ENCODE measurements around the gene TAF1D.
"Not testable (repeated sequence)": the region's sequence is repeated elsewhere in the genome, so short reads cannot be mapped to it uniquely, and the experiment has no call there.

Gene TAF1D

DNA sequence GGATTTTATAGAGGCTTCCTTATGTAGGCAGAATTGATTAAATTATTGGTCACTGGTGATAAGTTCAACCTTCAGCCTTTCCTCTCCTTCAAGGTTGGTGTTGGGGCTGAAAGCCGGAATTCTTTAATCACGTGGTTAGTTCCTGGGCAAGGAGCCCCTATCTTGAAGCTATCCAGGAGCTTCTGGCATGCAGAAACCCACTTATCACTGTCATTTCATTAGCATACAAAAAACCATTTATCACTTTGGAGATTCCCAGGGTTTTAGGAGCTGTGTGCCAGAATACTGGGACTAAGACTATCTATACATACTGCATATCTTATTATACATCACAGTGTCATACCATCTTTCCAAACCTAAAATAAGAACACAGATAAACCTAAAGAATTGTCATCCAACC is 24.3 kb upstream of the TAF1D start:
- peaks cover 7 to 30% (median 18%) of the 10 kb centered on the region in 4 experiments for H3K36me3 ChIP-seq (ENCODE audit: control insufficient read depth in 4 of 4, insufficient read depth in 4 of 4, low read length in 3 of 4)
- no peaks in the 10 kb centered on the region for H3K4me1 ChIP-seq (ENCODE audit: control extremely low read depth in 1 of 4, control insufficient read depth in 4 of 4, insufficient read depth in 4 of 4, low read length in 3 of 4)
- H3K27me3 ChIP-seq (replicated peaks in 2 of 5; ENCODE audit: control insufficient read depth in 4 of 5, insufficient read depth in 5 of 5, low read length in 4 of 5): no peaks in the 10 kb centered on the region
- no peak for DNase-seq
- H3K4me3 ChIP-seq (ENCODE audit: control insufficient read depth in 1 of 7, extremely low read depth in 1 of 7, insufficient read depth in 4 of 7, low read depth in 2 of 7, low read length in 6 of 7): no peak overlapping the region
- no peak overlapping the region for H3K27ac ChIP-seq (ENCODE audit: insufficient read depth in 1 of 2, low read depth in 1 of 2, low read length in 2 of 2, poor library complexity in 1 of 2, severe bottlenecking in 2 of 2)
- peaks cover 0 to 4% (median 2%) of the 10 kb centered on the region in 5 experiments for H3K9me3 ChIP-seq (ENCODE audit: control extremely low read depth in 1 of 5, control insufficient read depth in 4 of 5, insufficient read depth in 2 of 5, low read depth in 1 of 5, low read length in 4 of 5)
- POLR2A ChIA-PET: no interaction called here
- CTCF ChIA-PET: interaction anchor here (1.4 kb wide), 1 partner anchor 18 kb away, joined by 4 read pairs; the partner anchor contains the start of gene MED17
- 92% methylated on average over 2 of the region's 2 CpGs for WGBS (ENCODE audit: insufficient coverage)

GRCh38 chr11:93761910-93762309 is 20.6 kb upstream of the TAF1D start:
- no peaks in the 10 kb centered on the region for H3K4me1 ChIP-seq (ENCODE audit: control extremely low read depth in 1 of 4, control insufficient read depth in 4 of 4, insufficient read depth in 4 of 4, low read length in 3 of 4)
- CTCF ChIA-PET: no interaction called here
- POLR2A ChIA-PET: interaction anchor here (0.6 kb wide), 1 partner anchor 15 kb away, joined by 3 read pairs; no protein-coding TSS in a partner anchor
- no CpG with 5 or more reads among the region's 1 CpG for WGBS (ENCODE audit: insufficient coverage)
- peaks cover 16 to 59% (median 28%) of the 10 kb centered on the region in 4 experiments for H3K36me3 ChIP-seq (ENCODE audit: control insufficient read depth in 4 of 4, insufficient read depth in 4 of 4, low read length in 3 of 4)
- H3K4me3 ChIP-seq (ENCODE audit: control insufficient read depth in 1 of 7, extremely low read depth in 1 of 7, insufficient read depth in 4 of 7, low read depth in 2 of 7, low read length in 6 of 7): no peak overlapping the region
- DNase-seq: no peak
- H3K27ac ChIP-seq (ENCODE audit: insufficient read depth in 1 of 2, low read depth in 1 of 2, low read length in 2 of 2, poor library complexity in 1 of 2, severe bottlenecking in 2 of 2): no peak overlapping the region
- H3K27me3 ChIP-seq (replicated peaks in 2 of 5; ENCODE audit: control insufficient read depth in 4 of 5, insufficient read depth in 5 of 5, low read length in 4 of 5): no peaks in the 10 kb centered on the region
- peaks cover 0 to 2% (median 0%) of the 10 kb centered on the region in 5 experiments for H3K9me3 ChIP-seq (ENCODE audit: control extremely low read depth in 1 of 5, control insufficient read depth in 4 of 5, insufficient read depth in 2 of 5, low read depth in 1 of 5, low read length in 4 of 5)

GRCh38 chr11:93759123-93759522 is 17.8 kb upstream of the TAF1D start:
- H3K27me3 ChIP-seq (replicated peaks in 2 of 5; ENCODE audit: control insufficient read depth in 4 of 5, insufficient read depth in 5 of 5, low read length in 4 of 5); H3K4me3 ChIP-seq (ENCODE audit: control insufficient read depth in 1 of 7, extremely low read depth in 1 of 7, insufficient read depth in 4 of 7, low read depth in 2 of 7, low read length in 6 of 7); DNase-seq; H3K27ac ChIP-seq (ENCODE audit: insufficient read depth in 1 of 2, low read depth in 1 of 2, low read length in 2 of 2, poor library complexity in 1 of 2, severe bottlenecking in 2 of 2); H3K9me3 ChIP-seq (ENCODE audit: control extremely low read depth in 1 of 5, control insufficient read depth in 4 of 5, insufficient read depth in 2 of 5, low read depth in 1 of 5, low read length in 4 of 5); H3K4me1 ChIP-seq (ENCODE audit: control extremely low read depth in 1 of 4, control insufficient read depth in 4 of 4, insufficient read depth in 4 of 4, low read length in 3 of 4); POLR2A ChIA-PET: not testable (repeated sequence)
- CTCF ChIA-PET: interaction anchor here (1.0 kb wide), 1 partner anchor 42 kb away, joined by 3 read pairs; no protein-coding TSS in a partner anchor
- WGBS (ENCODE audit: insufficient coverage): no CpG with 5 or more reads among the region's 4 CpGs
- H3K36me3 ChIP-seq (ENCODE audit: control insufficient read depth in 4 of 4, insufficient read depth in 4 of 4, low read length in 3 of 4): peaks cover 16 to 73% (median 33%) of the 10 kb centered on the region in 4 experiments

DNA sequence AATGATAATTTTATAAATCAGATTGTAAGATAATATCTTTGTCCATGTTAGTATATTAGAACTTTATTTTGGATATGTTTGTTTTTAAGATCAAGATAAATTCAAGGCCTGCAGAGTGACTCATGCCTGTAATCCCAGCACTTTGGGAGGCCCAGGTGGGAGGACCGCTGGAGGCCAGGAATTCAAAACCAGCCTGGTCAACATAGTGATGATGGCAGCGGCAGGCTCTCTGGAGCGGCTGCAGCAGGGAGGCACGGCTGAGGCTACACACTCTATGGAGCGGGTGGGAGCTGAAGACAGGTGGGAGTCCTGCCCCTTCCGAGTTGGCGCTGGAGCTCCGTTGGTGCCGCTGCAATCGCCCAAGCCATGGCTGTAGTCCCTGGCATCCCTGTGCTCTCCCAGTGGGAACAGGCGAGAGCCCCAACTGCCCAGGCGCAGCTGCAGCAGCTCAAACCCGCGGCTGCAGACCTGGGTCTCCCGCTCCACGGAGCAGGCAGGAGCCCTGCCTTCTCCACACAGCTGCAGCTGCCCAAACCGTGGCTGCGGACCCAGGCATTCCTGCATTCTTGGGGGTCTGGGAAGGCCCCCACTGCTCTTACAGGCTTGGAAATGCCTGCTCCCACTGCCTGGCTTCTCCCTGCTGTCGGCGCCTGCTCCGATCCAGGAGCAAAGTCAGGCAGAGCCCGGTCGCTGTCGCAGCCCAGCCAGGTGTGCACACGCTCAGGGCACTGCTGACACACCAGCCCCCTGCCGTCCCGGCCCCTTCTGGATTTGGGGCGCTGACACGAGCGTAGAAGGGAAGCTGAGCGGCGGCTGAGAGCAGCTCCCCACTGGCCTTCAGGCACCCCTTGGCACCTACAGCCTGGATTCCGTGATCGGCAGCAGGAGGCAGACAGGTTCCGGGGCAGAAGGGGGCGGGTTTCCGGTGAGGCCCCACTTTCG is 16.9 kb upstream of the TAF1D start:
- Histone ChIP-seq H3K27ac (ENCODE audit: insufficient read depth in 1 of 2, low read depth in 1 of 2, low read length in 2 of 2, poor library complexity in 1 of 2, severe bottlenecking in 2 of 2) (no peak overlapping the region), H3K27me3 (replicated peaks in 2 of 5; ENCODE audit: control insufficient read depth in 4 of 5, insufficient read depth in 5 of 5, low read length in 4 of 5) (no peaks in the 10 kb centered on the region), H3K4me3 (ENCODE audit: control insufficient read depth in 1 of 7, extremely low read depth in 1 of 7, insufficient read depth in 4 of 7, low read depth in 2 of 7, low read length in 6 of 7) (no peak overlapping the region), H3K9me3 (ENCODE audit: control extremely low read depth in 1 of 5, control insufficient read depth in 4 of 5, insufficient read depth in 2 of 5, low read depth in 1 of 5, low read length in 4 of 5) (peaks cover 0 to 2% (median 0%) of the 10 kb centered on the region in 5 experiments), H3K4me1 (ENCODE audit: control extremely low read depth in 1 of 4, control insufficient read depth in 4 of 4, insufficient read depth in 4 of 4, low read length in 3 of 4) (no peaks in the 10 kb centered on the region), H3K36me3 (ENCODE audit: control insufficient read depth in 4 of 4, insufficient read depth in 4 of 4, low read length in 3 of 4) (peaks cover 19 to 73% (median 30%) of the 10 kb centered on the region in 4 experiments)
- no peak for DNase-seq
- POLR2A ChIA-PET: no interaction called here
- CTCF ChIA-PET: no interaction called here
- WGBS (ENCODE audit: insufficient coverage): over 99% methylated on average over 34 of the region's 38 CpGs

DNA sequence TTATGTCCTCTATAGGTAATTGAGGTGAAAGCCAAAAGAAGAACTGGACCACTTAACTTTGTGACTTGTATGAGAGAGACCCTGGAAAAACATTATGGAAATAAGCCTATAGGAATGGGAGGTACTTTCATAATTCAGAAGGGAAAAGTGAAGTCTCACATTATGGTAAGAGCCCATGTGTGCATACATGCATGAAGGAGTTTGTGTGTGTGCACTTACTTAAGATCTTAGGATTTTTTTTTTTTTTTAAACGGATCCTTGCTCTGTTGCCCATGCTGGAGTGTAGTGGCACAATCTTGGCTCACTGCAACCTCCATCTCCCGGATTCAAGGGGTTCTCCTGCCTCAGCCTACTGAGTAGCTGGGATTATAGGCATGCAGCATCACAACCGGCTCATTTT is 16.0 kb upstream of the TAF1D start:
- 100% methylated on average over 2 of the region's 3 CpGs for WGBS (ENCODE audit: insufficient coverage)
- Histone ChIP-seq H3K27me3 (replicated peaks in 2 of 5; ENCODE audit: control insufficient read depth in 4 of 5, insufficient read depth in 5 of 5, low read length in 4 of 5) (no peaks in the 10 kb centered on the region), H3K9me3 (ENCODE audit: control extremely low read depth in 1 of 5, control insufficient read depth in 4 of 5, insufficient read depth in 2 of 5, low read depth in 1 of 5, low read length in 4 of 5) (peaks cover 0 to 2% (median 0%) of the 10 kb centered on the region in 5 experiments), H3K4me3 (ENCODE audit: control insufficient read depth in 1 of 7, extremely low read depth in 1 of 7, insufficient read depth in 4 of 7, low read depth in 2 of 7, low read length in 6 of 7) (no peak overlapping the region), H3K4me1 (ENCODE audit: control extremely low read depth in 1 of 4, control insufficient read depth in 4 of 4, insufficient read depth in 4 of 4, low read length in 3 of 4) (no peaks in the 10 kb centered on the region), H3K27ac (ENCODE audit: insufficient read depth in 1 of 2, low read depth in 1 of 2, low read length in 2 of 2, poor library complexity in 1 of 2, severe bottlenecking in 2 of 2) (no peak overlapping the region), H3K36me3 (ENCODE audit: control insufficient read depth in 4 of 4, insufficient read depth in 4 of 4, low read length in 3 of 4) (peaks cover 15 to 66% (median 26%) of the 10 kb centered on the region in 4 experiments)
- ChIA-PET CTCF (no interaction called here), POLR2A (no interaction called here)
- no peak for DNase-seq

DNA sequence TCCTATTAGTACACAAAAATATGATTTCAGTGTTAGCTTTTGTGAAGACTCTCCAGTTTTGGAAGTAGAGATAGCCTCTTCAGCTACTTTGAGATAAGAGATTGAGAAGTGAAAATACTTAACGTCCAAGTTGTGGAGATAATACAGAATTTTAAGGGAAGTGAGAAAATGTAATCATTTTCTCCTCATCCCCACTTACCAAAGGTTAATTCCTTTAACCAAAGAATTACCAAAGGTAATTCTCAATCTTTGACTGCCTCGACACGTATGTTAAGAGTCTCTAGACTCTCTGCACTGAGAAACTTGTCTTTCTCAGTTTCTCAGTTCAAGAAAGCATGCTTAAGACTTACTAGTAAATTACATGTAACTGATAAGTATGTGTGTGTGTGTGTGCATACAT is 15.5 kb upstream of the TAF1D start:
- POLR2A ChIA-PET: interaction anchor here (0.6 kb wide), 1 partner anchor 44 kb away, joined by 4 read pairs; no protein-coding TSS in a partner anchor
- CTCF ChIA-PET: interaction anchor here (0.7 to 1.0 kb wide), 2 partner anchors 8 to 14 kb away, joined by 3 to 5 read pairs; no protein-coding TSS in a partner anchor

DNA sequence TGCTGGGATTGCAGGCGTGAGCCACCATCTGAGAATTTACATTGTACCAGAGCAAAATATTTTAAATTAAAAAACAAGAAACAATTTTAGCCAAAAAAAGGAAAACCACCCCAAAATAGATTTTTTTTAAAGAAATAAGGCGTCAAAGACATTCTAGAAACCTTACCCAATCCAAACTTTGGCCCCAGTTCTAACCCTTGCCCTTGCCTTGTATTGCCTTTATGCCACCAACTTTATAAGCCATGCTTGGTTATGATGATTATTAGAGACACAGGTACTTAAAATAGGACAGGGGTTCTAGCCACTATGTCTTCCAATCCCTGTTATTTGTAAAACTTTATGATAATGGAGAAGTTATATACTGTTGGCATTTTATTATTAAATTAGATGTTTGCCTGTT is 11.9 kb upstream of the TAF1D start:
- Histone ChIP-seq H3K4me1 (ENCODE audit: control extremely low read depth in 1 of 4, control insufficient read depth in 4 of 4, insufficient read depth in 4 of 4, low read length in 3 of 4) (no peaks in the 10 kb centered on the region), H3K36me3 (ENCODE audit: control insufficient read depth in 4 of 4, insufficient read depth in 4 of 4, low read length in 3 of 4) (peaks cover 12 to 38% (median 14%) of the 10 kb centered on the region in 4 experiments), H3K27ac (ENCODE audit: insufficient read depth in 1 of 2, low read depth in 1 of 2, low read length in 2 of 2, poor library complexity in 1 of 2, severe bottlenecking in 2 of 2) (no peak overlapping the region), H3K27me3 (replicated peaks in 2 of 5; ENCODE audit: control insufficient read depth in 4 of 5, insufficient read depth in 5 of 5, low read length in 4 of 5) (no peaks in the 10 kb centered on the region), H3K9me3 (ENCODE audit: control extremely low read depth in 1 of 5, control insufficient read depth in 4 of 5, insufficient read depth in 2 of 5, low read depth in 1 of 5, low read length in 4 of 5) (no peaks in the 10 kb centered on the region), H3K4me3 (ENCODE audit: control insufficient read depth in 1 of 7, extremely low read depth in 1 of 7, insufficient read depth in 4 of 7, low read depth in 2 of 7, low read length in 6 of 7) (no peak overlapping the region)
- POLR2A ChIA-PET: no interaction called here
- no peak for DNase-seq
- 100% methylated on average over 2 of the region's 2 CpGs for WGBS (ENCODE audit: insufficient coverage)
- CTCF ChIA-PET: no interaction called here

More for the DNA sequence above, 15.5 kb upstream of the TAF1D start:
- Histone ChIP-seq H3K4me1 (ENCODE audit: control extremely low read depth in 1 of 4, control insufficient read depth in 4 of 4, insufficient read depth in 4 of 4, low read length in 3 of 4) (no peaks in the 10 kb centered on the region), H3K27me3 (replicated peaks in 2 of 5; ENCODE audit: control insufficient read depth in 4 of 5, insufficient read depth in 5 of 5, low read length in 4 of 5) (no peaks in the 10 kb centered on the region), H3K27ac (ENCODE audit: insufficient read depth in 1 of 2, low read depth in 1 of 2, low read length in 2 of 2, poor library complexity in 1 of 2, severe bottlenecking in 2 of 2) (no peak overlapping the region), H3K9me3 (ENCODE audit: control extremely low read depth in 1 of 5, control insufficient read depth in 4 of 5, insufficient read depth in 2 of 5, low read depth in 1 of 5, low read length in 4 of 5) (peaks cover 0 to 2% (median 0%) of the 10 kb centered on the region in 5 experiments), H3K4me3 (ENCODE audit: control insufficient read depth in 1 of 7, extremely low read depth in 1 of 7, insufficient read depth in 4 of 7, low read depth in 2 of 7, low read length in 6 of 7) (no peak overlapping the region), H3K36me3 (ENCODE audit: control insufficient read depth in 4 of 4, insufficient read depth in 4 of 4, low read length in 3 of 4) (peaks cover 15 to 64% (median 24%) of the 10 kb centered on the region in 4 experiments)
- 100% methylated on average over 2 of the region's 3 CpGs for WGBS (ENCODE audit: insufficient coverage)
- no peak for DNase-seq
